Measurements from ENCODE around the gene OR2D3. TPM values are rescaled to one million over a fixed set of nuclear protein-coding genes. Genes with fewer than 3 reads are reported as not detected.
A peak's percentile ranks its signal among the peaks of the same experiment; 100 is the strongest.

Gene OR2D3
- total and polyA plus RNA-seq, 9 of the 15 experiments (the other 6 are each of a cell fraction or from before 2014, with no cell fraction given) = 0.42 TPM; not detected in 8

GRCh38 chr11:6926208-6927029 is 5.6 kb downstream of the OR2D3 start, which contains the start of gene ZNF215 (continued):
- TF ChIP-seq ZBTB11 (CRISPR knock-in tag; IDR thresholded peaks at IDR 0.05) = peak in 2 of 3 experiments; percentile 76 to 98; a peak in 4 of 6 replicates
- no peak for TF ChIP-seq ZNF354B (CRISPR knock-in tag; IDR thresholded peaks at IDR 0.05)
- peak; percentile 75 for TF ChIP-seq L3MBTL2 (IDR thresholded peaks at IDR 0.05)
- no peak for TF ChIP-seq CCAR2 (IDR thresholded peaks at IDR 0.05; ENCODE audit: low read depth, low read length)
- TF ChIP-seq, protein P1, sequence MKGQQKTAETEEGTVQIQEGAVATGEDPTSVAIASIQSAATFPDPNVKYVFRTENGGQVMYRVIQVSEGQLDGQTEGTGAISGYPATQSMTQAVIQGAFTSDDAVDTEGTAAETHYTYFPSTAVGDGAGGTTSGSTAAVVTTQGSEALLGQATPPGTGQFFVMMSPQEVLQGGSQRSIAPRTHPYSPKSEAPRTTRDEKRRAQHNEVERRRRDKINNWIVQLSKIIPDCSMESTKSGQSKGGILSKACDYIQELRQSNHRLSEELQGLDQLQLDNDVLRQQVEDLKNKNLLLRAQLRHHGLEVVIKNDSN (CRISPR knock-in tag; IDR thresholded peaks at IDR 0.05) = no peak
- no peak for TF ChIP-seq PTTG1 (tag; IDR thresholded peaks at IDR 0.05; ENCODE audit: low read depth)
- no peak for TF ChIP-seq SNIP1 (IDR thresholded peaks at IDR 0.05; ENCODE audit: low read depth)
- no peak for TF ChIP-seq KDM5B (IDR thresholded peaks at IDR 0.05; ENCODE audit: insufficient replicate concordance, low read depth, low read length)
- TF ChIP-seq ZNF76 (CRISPR knock-in tag; IDR thresholded peaks at IDR 0.05; ENCODE audit: borderline replicate concordance) = no peak
- no peak for TF ChIP-seq HBP1 (CRISPR knock-in tag; IDR thresholded peaks at IDR 0.05)
- TF ChIP-seq, protein P2, sequence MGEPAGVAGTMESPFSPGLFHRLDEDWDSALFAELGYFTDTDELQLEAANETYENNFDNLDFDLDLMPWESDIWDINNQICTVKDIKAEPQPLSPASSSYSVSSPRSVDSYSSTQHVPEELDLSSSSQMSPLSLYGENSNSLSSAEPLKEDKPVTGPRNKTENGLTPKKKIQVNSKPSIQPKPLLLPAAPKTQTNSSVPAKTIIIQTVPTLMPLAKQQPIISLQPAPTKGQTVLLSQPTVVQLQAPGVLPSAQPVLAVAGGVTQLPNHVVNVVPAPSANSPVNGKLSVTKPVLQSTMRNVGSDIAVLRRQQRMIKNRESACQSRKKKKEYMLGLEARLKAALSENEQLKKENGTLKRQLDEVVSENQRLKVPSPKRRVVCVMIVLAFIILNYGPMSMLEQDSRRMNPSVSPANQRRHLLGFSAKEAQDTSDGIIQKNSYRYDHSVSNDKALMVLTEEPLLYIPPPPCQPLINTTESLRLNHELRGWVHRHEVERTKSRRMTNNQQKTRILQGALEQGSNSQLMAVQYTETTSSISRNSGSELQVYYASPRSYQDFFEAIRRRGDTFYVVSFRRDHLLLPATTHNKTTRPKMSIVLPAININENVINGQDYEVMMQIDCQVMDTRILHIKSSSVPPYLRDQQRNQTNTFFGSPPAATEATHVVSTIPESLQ (CRISPR knock-in tag; IDR thresholded peaks at IDR 0.05) = no peak
- no peak for TF ChIP-seq ZNF121 (CRISPR knock-in tag; conservative IDR thresholded peaks at IDR 0.05)
- TF ChIP-seq MTF1 (CRISPR knock-in tag; IDR thresholded peaks at IDR 0.05; ENCODE audit: borderline replicate concordance) = no peak
- TF ChIP-seq HMG20A (CRISPR knock-in tag; conservative IDR thresholded peaks at IDR 0.05) = no peak
- TF ChIP-seq SOX6 (IDR thresholded peaks at IDR 0.05) = no peak
